NK-92 treated with Interleukin-12 subunit alpha and Interleukin-12 subunit beta, amount 100 ng/mL, for 24 hours (cell line): ENCODE data around the gene CADM3.

Experiments used
- DNase-seq: peaks from one replicate; lab custom pipeline; 2025; lab: John Stamatoyannopoulos, UW

Gene CADM3

DNA sequence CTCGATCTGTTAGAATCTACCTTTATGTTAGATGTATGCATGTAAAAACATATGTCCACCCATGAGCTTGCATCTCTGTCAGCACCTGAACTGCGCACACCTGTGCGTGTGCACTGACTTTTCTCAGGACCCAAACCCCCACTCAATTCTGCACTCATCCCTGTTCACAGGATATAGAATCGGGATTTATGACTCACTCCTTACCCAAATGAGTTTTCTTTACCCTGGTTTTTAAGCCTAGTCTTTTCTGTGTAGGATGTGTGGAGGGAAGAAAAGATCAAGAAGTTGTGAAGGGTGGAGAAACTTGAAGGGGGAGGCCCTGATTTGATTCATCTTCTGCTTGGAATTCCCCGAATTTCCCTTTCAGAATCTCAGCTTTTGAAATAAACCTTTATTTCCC lies 35.7 kb downstream of the CADM3 start:
- DNase-seq: no peak

GRCh38 chr1:159207774-159208173 lies 36.4 kb downstream of the CADM3 start:
- no peak for DNase-seq

DNA sequence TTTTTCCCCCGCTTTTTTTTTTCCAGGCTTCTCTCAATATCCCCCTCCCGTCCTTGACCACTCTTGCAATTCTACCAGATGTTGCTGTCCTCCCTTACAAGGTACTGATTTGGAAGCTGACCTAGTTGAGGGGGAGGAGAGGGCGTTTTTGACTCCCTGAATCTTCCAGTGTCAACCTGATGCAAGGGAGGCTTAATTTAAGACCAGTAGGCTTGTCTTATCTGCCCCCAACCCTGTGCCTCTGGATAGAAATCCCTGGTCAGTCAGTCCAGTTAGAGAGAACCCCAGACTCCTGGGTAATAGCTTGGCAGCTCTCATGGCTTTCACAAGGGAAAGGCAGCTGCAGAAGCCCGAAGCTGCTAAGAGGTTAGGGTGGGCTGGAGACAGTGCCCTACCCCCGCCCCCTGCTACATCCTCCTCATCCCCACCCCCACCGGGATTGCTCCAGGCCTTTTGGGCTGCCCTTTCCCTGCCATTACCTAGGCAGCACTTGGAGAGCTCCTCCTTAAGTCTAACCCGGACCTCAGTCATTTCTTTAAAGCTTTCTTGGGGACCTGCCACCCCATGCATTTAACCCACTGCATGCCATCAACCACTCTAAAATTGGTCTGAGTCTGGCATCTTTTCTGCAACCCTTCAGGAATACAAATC lies 36.9 kb downstream of the CADM3 start:
- no peak for DNase-seq

GRCh38 chr1:159209061-159209460 lies 37.6 kb downstream of the CADM3 start:
- no peak for DNase-seq

DNA sequence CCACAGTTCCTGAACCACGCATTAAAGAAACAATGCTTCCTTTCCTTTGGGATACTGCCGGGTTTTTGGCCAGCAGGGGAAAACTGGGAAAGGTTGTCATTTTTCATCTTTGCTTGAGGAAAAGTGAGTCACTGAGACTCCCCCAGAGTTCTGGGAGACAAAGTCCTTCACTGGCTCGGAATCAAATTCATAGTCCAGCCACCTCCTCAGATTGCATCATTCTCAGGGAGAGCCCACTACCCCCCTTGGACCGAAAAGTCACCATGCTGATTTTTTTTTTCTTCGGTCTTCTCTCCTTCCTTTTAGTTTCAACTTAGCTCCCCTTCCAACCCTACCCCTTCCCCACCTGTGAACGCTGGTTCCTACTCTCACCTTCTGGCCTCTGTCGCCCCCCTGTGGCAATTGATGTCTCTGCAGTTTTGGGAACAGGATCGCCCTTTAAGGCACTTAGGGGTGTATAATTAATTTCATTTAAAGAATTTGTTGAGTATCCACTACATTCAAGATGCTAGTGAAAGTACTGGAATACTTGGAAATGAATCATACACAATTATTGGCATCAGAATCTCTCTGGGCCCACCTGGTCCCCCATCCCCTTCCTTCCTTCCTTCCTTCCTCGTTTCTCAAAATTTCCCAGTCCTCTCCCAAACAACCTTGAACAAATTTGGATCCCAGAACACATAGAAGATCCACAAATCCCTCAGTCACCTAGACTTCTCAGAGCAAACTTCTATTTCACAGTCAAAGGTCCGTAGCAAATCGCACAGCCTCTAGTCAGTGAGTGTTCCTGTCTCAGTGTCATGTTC lies 40.1 kb downstream of the CADM3 start:
- DNase-seq: peak; percentile 28

- DNase-seq: no peak
Measured at GRCh38 chr1:159212596-159212995, 41.2 kb downstream of the CADM3 start.

DNA sequence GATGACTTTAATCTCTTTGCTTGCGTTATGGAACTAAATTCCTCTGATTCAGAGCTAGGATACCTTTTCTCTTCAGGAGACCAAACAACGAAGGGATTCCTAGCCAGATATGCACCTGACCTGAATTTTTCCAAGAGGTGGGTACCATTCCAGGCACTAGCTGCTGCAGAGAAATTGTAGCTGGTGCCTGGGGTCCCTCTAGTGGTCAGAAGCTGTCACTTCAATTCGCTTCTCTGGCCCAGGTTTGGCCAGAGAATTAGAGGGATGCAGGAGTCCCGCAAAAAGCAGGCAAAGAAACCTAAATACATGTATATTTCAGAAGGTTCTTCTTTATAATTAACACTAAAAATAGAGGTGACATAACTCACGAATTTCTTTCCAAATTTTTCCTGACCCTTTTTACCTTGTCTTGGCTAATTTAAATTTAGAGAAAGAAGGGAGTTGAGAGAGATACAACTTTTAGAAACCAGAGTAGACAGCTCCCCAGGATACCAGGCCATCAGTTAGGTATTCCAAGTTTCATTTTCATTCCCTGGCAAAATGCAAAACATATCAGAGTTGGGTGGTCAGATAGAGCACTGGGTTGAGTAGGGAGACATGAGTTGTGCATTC lies 42.8 kb downstream of the CADM3 start:
- no peak for DNase-seq

DNA sequence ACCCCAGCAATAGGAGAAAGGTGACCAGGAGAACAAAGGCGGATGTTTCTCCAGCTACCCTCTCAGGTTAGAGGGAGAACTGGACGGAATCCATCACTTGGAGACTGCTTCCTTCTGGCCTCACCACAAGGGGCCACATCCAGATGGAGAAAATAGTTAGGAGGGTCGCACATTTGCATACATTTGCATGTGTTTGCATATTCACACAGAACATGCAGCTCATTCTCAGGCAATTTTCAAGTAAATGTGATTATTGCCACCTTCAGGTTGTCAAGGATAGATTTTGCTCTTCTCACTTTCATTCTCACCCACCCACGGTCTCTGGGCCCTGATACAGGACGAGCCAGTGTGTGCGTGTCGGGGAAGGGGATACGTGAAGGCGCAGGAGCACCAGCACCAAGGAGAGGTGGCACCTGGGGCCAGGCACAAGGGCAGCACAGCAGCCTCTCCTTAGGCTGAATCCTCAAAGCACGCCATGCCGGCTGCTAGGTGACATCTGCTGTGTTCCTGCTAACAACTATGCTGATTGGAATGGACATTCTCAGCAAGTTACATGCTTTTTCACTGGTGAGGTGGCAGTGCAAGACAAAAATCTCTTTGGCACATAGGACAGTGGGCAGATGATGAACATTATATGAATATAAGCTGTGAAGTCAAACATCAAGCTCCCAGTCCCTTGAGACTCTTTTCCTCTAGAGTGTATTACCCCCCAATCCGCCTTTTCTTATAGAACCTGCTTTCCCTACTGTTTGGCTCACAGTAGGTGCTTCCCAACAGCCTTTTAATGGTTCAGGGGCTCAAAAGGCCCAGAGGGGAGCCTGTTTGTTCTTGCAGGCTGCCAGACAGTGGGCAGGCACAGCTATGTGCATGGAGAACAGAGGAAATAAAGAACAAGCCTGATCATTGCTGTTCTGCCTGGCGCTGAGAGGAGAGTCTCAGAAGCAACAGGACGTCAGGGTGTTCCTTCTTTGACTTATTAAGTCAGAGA lies 47.5 kb downstream of the CADM3 start:
- DNase-seq: no peak

GRCh38 chr1:159222075-159222865 lies 50.9 kb downstream of the CADM3 start:
- DNase-seq: no peak

DNA sequence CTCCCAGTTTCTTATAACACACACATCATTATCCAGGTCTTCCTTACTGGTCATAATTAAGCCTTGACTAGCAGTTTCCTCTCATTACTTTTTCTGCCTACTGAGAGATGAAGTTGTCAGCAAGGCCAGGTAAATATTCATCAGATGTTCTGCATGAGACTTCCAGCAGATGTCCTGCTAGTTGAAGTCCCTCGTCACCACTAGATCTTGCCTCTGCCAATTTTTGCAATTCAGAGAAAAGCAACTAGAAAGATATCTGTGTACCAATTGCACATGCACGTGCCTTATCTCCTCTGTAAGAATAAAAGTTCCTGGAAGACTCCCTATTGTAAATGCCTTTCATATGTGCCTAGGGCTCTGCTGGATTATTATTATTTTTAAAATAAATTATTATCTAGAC lies 51.6 kb downstream of the CADM3 start:
- DNase-seq: no peak

- DNase-seq: no peak
Measured at GRCh38 chr1:159228554-159228953, 57.1 kb downstream of the CADM3 start.

GRCh38 chr1:159229260-159229885 lies 58.0 kb downstream of the CADM3 start:
- DNase-seq: no peak

GRCh38 chr1:159229896-159230295 lies 58.5 kb downstream of the CADM3 start:
- no peak for DNase-seq

DNA sequence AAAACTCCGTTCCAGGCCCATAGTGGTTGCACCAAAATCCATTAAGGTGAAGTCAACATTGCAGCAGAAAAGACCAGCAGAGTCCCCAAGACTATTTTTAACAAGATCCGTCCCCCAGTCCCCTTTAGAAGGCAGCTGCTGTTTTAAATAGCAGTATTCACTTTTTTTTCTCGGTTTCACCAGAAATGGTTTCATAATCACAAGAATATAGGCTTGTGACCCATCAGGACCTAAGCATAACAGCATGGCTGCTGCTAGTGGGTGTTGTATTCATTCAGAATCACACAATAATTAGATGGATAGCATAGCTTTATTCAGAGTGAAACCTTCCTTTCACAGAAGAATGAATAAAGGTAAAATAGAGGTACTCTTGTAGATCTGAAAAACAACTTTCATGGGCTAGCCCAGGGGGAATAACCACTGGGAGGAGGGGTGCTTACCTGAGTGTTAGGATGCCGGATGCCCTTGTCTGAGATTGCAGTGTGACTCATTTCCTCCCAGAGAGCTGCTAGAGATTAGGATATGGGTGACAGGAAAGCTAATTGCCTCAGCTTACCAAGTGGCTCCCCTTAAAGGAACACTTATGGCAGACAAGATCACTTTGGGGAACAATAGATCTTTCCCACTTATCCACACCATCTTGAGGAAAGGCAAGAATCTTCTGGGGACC lies 68.3 kb downstream of the CADM3 start:
- DNase-seq: peak; percentile 46

- DNase-seq: no peak
Measured at GRCh38 chr1:159247266-159247665, 75.9 kb downstream of the CADM3 start.

GRCh38 chr1:159248311-159248710 lies 76.9 kb downstream of the CADM3 start:
- no peak for DNase-seq

DNA sequence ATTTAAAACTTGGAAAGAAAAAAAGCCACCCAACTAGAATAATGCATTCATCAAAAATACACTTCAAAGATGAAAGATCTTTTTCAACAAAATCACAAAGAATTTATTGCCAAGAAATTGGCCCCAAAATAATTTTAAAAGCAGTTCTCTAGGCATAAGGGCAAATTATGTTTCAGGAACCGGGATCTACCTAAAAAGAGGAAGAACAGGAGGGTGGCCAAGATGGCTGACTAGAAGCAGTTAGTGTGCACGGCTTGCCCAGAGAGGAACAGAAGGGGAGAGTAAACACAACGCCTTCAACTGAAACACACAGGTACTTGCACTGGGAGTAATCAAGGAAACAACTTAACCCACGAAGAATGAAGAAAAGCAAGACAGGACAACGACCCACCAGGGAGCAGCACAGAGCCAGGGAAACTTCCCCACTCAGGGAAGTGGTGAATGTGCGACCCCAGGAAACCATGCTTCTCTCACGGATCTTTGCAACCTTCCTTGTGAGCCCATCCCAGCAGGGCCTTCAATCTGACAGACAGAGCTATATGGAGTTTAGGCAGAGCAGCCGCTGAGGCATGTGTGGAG lies 79.3 kb downstream of the CADM3 start:
- DNase-seq: no peak
